IMR-90 (cell line): Measurements from ENCODE around the gene NOL9. TPM values are rescaled to one million over a fixed set of nuclear protein-coding genes. Genes with fewer than 3 reads are reported as not detected.

Experiments used
- ATAC-seq: fragments of 200-7000 bp; cut with Tn5 transposase; 2 replicates; pipeline ENCODE4 v1.9.1; 2020; ENCODE audit warnings: low read depth, mild to moderate bottlenecking, moderate library complexity
- BruUV-seq: library from RNA; stranded (reverse); fragments of 400-500 nt; replicated peaks from 2 replicates; lab custom pipeline; 2021; lab: Mats Ljungman, UMichigan
- CTCF ChIA-PET: fragments of 300-600 bp; formaldehyde crosslinking; extraction: SDS; loops from one replicate; lab custom pipeline; 2021; ENCODE audit warnings: antibody characterized with exemption; lab: Yijun Ruan, JAX
- POLR2A ChIA-PET: fragments of 300-600 bp; sonication (Branson Sonifier 250); formaldehyde crosslinking; loops from one replicate; lab custom pipeline; 2022; ENCODE audit warnings: antibody characterized with exemption; ENCODE audit not compliant: unreplicated experiment; lab: Charles Lee
- DNase-seq: peaks from one replicate; pipeline ENCODE4 v3.0.0; 2013
- H2AFZ ChIP-seq: replicated peaks from 2 replicates; pipeline ENCODE3; 2013; ENCODE audit warnings: low read length, mild to moderate bottlenecking; ENCODE audit not compliant: poor library complexity
- H2AK5ac ChIP-seq: 2 replicates; pipeline ENCODE4 v1.6.1; 2013; ENCODE audit warnings: low read depth, low read length, inconsistent platforms
- H2AK9ac ChIP-seq: replicated peaks from 2 replicates; pipeline ENCODE3; 2013; ENCODE audit warnings: mild to moderate bottlenecking, low read depth, low read length, moderate library complexity; ENCODE audit not compliant: poor library complexity
- H2BK120ac ChIP-seq: 2 replicates; pipeline ENCODE4 v1.6.1; 2013; ENCODE audit warnings: low read depth, low read length, inconsistent platforms
- H2BK15ac ChIP-seq: 3 replicates; pipeline ENCODE4 v1.6.1; 2013; ENCODE audit warnings: low read depth, low read length, inconsistent platforms
- H2BK20ac ChIP-seq: 2 replicates; pipeline ENCODE4 v1.6.1; 2013; ENCODE audit warnings: low read depth, mild to moderate bottlenecking, inconsistent platforms, low read length, moderate library complexity
- H2BK5ac ChIP-seq: 2 replicates; pipeline ENCODE4 v1.6.1; 2013; ENCODE audit warnings: mild to moderate bottlenecking, low read depth, low read length, inconsistent platforms; ENCODE audit not compliant: poor library complexity, severe bottlenecking
- H3K14ac ChIP-seq: replicated peaks from 2 replicates; pipeline ENCODE4 v1.6.1; 2013; ENCODE audit warnings: low read depth, low read length, inconsistent platforms
- H3K18ac ChIP-seq: 2 replicates; pipeline ENCODE4 v1.6.1; 2013; ENCODE audit warnings: low read depth, low read length, control low read depth
- H3K23ac ChIP-seq: 2 replicates; pipeline ENCODE4 v1.6.1; 2013; ENCODE audit warnings: low read depth, low read length, inconsistent platforms
- H3K27ac ChIP-seq: 2 replicates; pipeline ENCODE4 v1.5.1; 2013; ENCODE audit warnings: mild to moderate bottlenecking, control low read depth, low read length; ENCODE audit not compliant: insufficient read depth
- H3K27me3 ChIP-seq: 2 replicates; pipeline ENCODE4 v1.6.1; 2013; ENCODE audit warnings: low read length; ENCODE audit not compliant: control insufficient read depth, insufficient read depth
- H3K36me3 ChIP-seq: 2 replicates; pipeline ENCODE4 v1.6.1; 2013; ENCODE audit warnings: low read length, mixed read lengths; ENCODE audit not compliant: control insufficient read depth, insufficient read depth
- H3K4ac ChIP-seq: 2 replicates; pipeline ENCODE4 v1.6.1; 2013; ENCODE audit warnings: low read depth, low read length, inconsistent platforms
- H3K4me1 ChIP-seq: 2 replicates; pipeline ENCODE4 v1.6.1; 2013; ENCODE audit warnings: low read length, mixed read lengths; ENCODE audit not compliant: control insufficient read depth, insufficient read depth
- H3K4me2 ChIP-seq: 2 replicates; pipeline ENCODE4 v1.6.1; 2013; ENCODE audit warnings: low read depth, mild to moderate bottlenecking, control low read depth, low read length, moderate library complexity
- H3K4me3 ChIP-seq: 2 replicates; pipeline ENCODE4 v1.5.1; 2013; ENCODE audit warnings: low read depth, mild to moderate bottlenecking, control low read depth, low read length, moderate library complexity; ENCODE audit not compliant: insufficient read depth
- H3K56ac ChIP-seq: 2 replicates; pipeline ENCODE4 v1.6.1; 2013; ENCODE audit warnings: low read length, inconsistent platforms; ENCODE audit not compliant: insufficient read depth; ENCODE audit errors: extremely low read depth
- H3K79me1 ChIP-seq, 2 experiments: 2 replicates each; pipeline ENCODE4 v1.6.1; 2013; ENCODE audit warnings: low read length in 2 of 2, inconsistent platforms in 1 of 2, low read depth in 1 of 2
- H3K9ac ChIP-seq: 2 replicates; pipeline ENCODE4 v1.6.1; 2013; ENCODE audit warnings: low read depth, low read length, control low read depth
- H3K9me1 ChIP-seq: 2 replicates; pipeline ENCODE4 v1.6.1; 2013; ENCODE audit warnings: low read length, inconsistent platforms; ENCODE audit not compliant: insufficient read depth
- H3K9me3 ChIP-seq: 2 replicates; pipeline ENCODE4 v1.6.1; 2013; ENCODE audit warnings: low read length; ENCODE audit not compliant: control insufficient read depth, insufficient read depth
- H4K20me1 ChIP-seq: 2 replicates; pipeline ENCODE4 v1.6.1; 2013; ENCODE audit warnings: low read length, inconsistent platforms; ENCODE audit not compliant: insufficient read depth
- H4K5ac ChIP-seq: 2 replicates; pipeline ENCODE4 v1.6.1; 2013; ENCODE audit warnings: mild to moderate bottlenecking, low read depth, low read length, control low read depth
- H4K8ac ChIP-seq, 2 experiments: 2 replicates each; pipeline ENCODE4 v1.6.1; 2013; ENCODE audit warnings: low read depth in 2 of 2, low read length in 2 of 2, control low read depth in 1 of 2, inconsistent platforms in 1 of 2
- H4K91ac ChIP-seq: 2 replicates; pipeline ENCODE4 v1.6.1; 2013; ENCODE audit warnings: low read depth, low read length, inconsistent platforms; ENCODE audit not compliant: insufficient read depth
- ELK1 ChIP-seq: fragments of 150-350 bp; IDR thresholded peaks from 2 replicates; pipeline ENCODE4 v1.6.1; 2016; ENCODE audit warnings: low read depth, mild to moderate bottlenecking, low read length, moderate library complexity, borderline replicate concordance
- FOS ChIP-seq: fragments of 150-350 bp; IDR thresholded peaks from 2 replicates; pipeline ENCODE4 v1.6.1; 2016; ENCODE audit warnings: low read depth, low read length
- RAD21 ChIP-seq: IDR thresholded peaks from 2 replicates; pipeline ENCODE4 v1.6.1; 2012; ENCODE audit warnings: low read length, improper control_type of control experiment
- WGBS, 2 experiments: methylation state at CpG; one replicate each; pipeline versions ENCODE4 v1.1.5 to v1.1.7; 2013; ENCODE audit warnings: missing lambda C conversion rate in 2 of 2; ENCODE audit not compliant: insufficient read length in 1 of 2; ENCODE audit errors: extremely low coverage in 2 of 2; 5-methylcytosine and 5-hydroxymethylcytosine counted together
- dilution Hi-C: fragments of 300-500 bp; cut with HindIII; formaldehyde crosslinking; loops from one replicate; pipeline ENCODE4 v1.14.3; 2018; ENCODE audit warnings: low sequenced_read_pairs; ENCODE audit not compliant: unreplicated experiment
- in situ Hi-C: fragments of 300-500 bp; cut with MboI; formaldehyde crosslinking; loops from 3 replicates; pipeline ENCODE4 v1.14.3; 2019; ENCODE audit warnings: low sequenced_read_pairs, inconsistent platforms, mixed read lengths
- intact Hi-C: fragments of 100-400 bp; cut with micrococcal nuclease; formaldehyde crosslinking; loops from 2 replicates; pipeline ENCODE4 v1.10.0; 2022
- polyA plus RNA-seq, 3 experiments: library from polyadenylated mRNA; depleted of rRNA; stranded (reverse); fragments of >200 nt; gene quantifications; 2 replicates each; pipeline ENCODE4 v1.2.3, GENCODE V29; 2012; ENCODE audit warnings: low replicate concordance in 1 of 3
- total RNA-seq: library from RNA; depleted of rRNA; stranded (reverse); fragments of >200 nt; gene quantifications from 2 replicates; pipeline ENCODE4 v1.2.3, GENCODE V29; 2012

NOL9 gene
- total and polyA plus RNA-seq, 2 of the 4 experiments (the other 2 are of a cell fraction), result 13.0 to 19.2 TPM

- no peak for TF ChIP-seq ELK1
Observed at GRCh38 chr1:6500544-6501278, 53.6 kb downstream of the NOL9 start (continued).

- H3K4me1 ChIP-seq, result peaks cover 9% of the 10 kb centered on the region
- in situ Hi-C loops, result loop anchor here (10.0 kb wide), 1 partner anchor 146 kb away; no protein-coding TSS in a partner anchor
- WGBS, 2 experiments, result no CpG with 5 or more reads among the region's 4 CpGs
- no peak overlapping the region for H4K91ac ChIP-seq
- DNase-seq, result no peak
- H3K14ac ChIP-seq, result no peak overlapping the region
- H2BK5ac ChIP-seq, result no peak overlapping the region
- H3K9ac ChIP-seq, result no peak overlapping the region
- no peak overlapping the region for H3K56ac ChIP-seq
- H4K8ac ChIP-seq, result no peak overlapping the region
- no peak overlapping the region for H2AK9ac ChIP-seq
- H2AFZ ChIP-seq, result no peak overlapping the region
- ChIA-PET CTCF (interaction anchor here (1.2 kb wide), 1 partner anchor 9 kb away, joined by 3 read pairs; no protein-coding TSS in a partner anchor), POLR2A (no interaction called here)
- dilution Hi-C loops, result no loop called here
- H3K23ac ChIP-seq, result no peak overlapping the region
- H3K36me3 ChIP-seq, result no peaks in the 10 kb centered on the region
- no peak overlapping the region for H4K5ac ChIP-seq
- H3K27ac ChIP-seq, result no peak overlapping the region
- no peaks in the 10 kb centered on the region for H4K20me1 ChIP-seq
- no peaks in the 10 kb centered on the region for H3K9me3 ChIP-seq
- no peak for TF ChIP-seq FOS
- no peak for TF ChIP-seq RAD21
- no TSS peak for BruUV-seq
- H2BK120ac ChIP-seq, result no peak overlapping the region
- H2AK5ac ChIP-seq, result no peak overlapping the region
- H3K4me2 ChIP-seq, result no peak overlapping the region
- no peak for ATAC-seq
- H3K4me3 ChIP-seq, result no peak overlapping the region
- no peak overlapping the region for H2BK20ac ChIP-seq
- intact Hi-C loops, result no loop called here
- H3K18ac ChIP-seq, result no peak overlapping the region
- H3K4ac ChIP-seq, result no peak overlapping the region
- H3K9me1 ChIP-seq, result no peaks in the 10 kb centered on the region
- no peak overlapping the region for H2BK15ac ChIP-seq
- 0 out of 4 replicates have a peak, but pooled peaks cover 0 to 4% of the 10 kb centered on the region in 2 experiments for H3K79me1 ChIP-seq
- H3K27me3 ChIP-seq, result peaks cover 7% of the 10 kb centered on the region
Observed at GRCh38 chr1:6499296-6499695, 55.0 kb downstream of the NOL9 start.
